DOHH2 (cell line): ENCODE measurements around the gene SV2A.
A peak's percentile ranks its signal among the peaks of the same experiment; 100 is the strongest.

Experiments used
- H3F3A ChIP-seq: fragments of 200-600 bp; sonication (generic), shearing (Covaris generic); 2 replicates; pipeline ENCODE4 v1.6.0; 2016; ENCODE audit warnings: antibody characterized with exemption, mild to moderate bottlenecking; ENCODE audit not compliant: control insufficient read depth, insufficient read depth
- H3K27ac ChIP-seq: fragments of 200-600 bp; sonication (generic); 2 replicates; pipeline ENCODE4 v1.5.1; 2014; ENCODE audit warnings: low read depth, mild to moderate bottlenecking, low read length, moderate library complexity
- H3K27me3 ChIP-seq: fragments of 200-600 bp; sonication (generic); 2 replicates; pipeline ENCODE4 v1.6.1; 2014; ENCODE audit warnings: mild to moderate bottlenecking, low read length, mixed read lengths; ENCODE audit not compliant: control insufficient read depth
- H3K36me3 ChIP-seq: fragments of 200-600 bp; sonication (generic); 2 replicates; pipeline ENCODE4 v1.6.1; 2014; ENCODE audit warnings: mild to moderate bottlenecking, low read length, moderate library complexity, mixed read lengths; ENCODE audit not compliant: control insufficient read depth
- H3K4me1 ChIP-seq: fragments of 200-600 bp; sonication (generic); 2 replicates; pipeline ENCODE4 v1.6.1; 2014; ENCODE audit warnings: mild to moderate bottlenecking, low read length, mixed read lengths; ENCODE audit not compliant: control insufficient read depth
- H3K4me2 ChIP-seq: fragments of 200-600 bp; sonication (generic); 2 replicates; pipeline ENCODE4 v1.6.0; 2014; ENCODE audit warnings: mild to moderate bottlenecking, low read length, moderate library complexity
- H3K4me3 ChIP-seq: fragments of 200-600 bp; sonication (generic); 2 replicates; pipeline ENCODE4 v1.5.1; 2014; ENCODE audit warnings: mild to moderate bottlenecking, low read length, mixed read lengths
- H3K79me2 ChIP-seq: fragments of 200-600 bp; sonication (generic); 2 replicates; pipeline ENCODE4 v1.6.1; 2014; ENCODE audit warnings: mild to moderate bottlenecking, low read length, mixed read lengths; ENCODE audit not compliant: control insufficient read depth
- H3K9me2 ChIP-seq: fragments of 200-600 bp; sonication (generic); replicated peaks from 2 replicates; pipeline ENCODE4 v1.6.1; 2014; ENCODE audit warnings: mild to moderate bottlenecking, low read length, mixed read lengths; ENCODE audit not compliant: control insufficient read depth
- H3K9me3 ChIP-seq: fragments of 200-600 bp; sonication (generic); 2 replicates; pipeline ENCODE4 v1.6.1; 2014; ENCODE audit warnings: antibody characterized with exemption, low read length, mixed read lengths; ENCODE audit not compliant: control insufficient read depth, insufficient read depth
- H4K20me1 ChIP-seq: fragments of 200-600 bp; sonication (generic); 2 replicates; pipeline ENCODE4 v1.6.0; 2014; ENCODE audit warnings: low read depth, mild to moderate bottlenecking, antibody characterized with exemption, low read length, moderate library complexity; ENCODE audit not compliant: control insufficient read depth, insufficient read depth
- CTCF ChIP-seq: fragments of 200-600 bp; sonication (generic); IDR thresholded peaks from one replicate; pipeline ENCODE4 v1.5.1; 2014; ENCODE audit warnings: antibody characterized with exemption, mild to moderate bottlenecking, low read depth, low read length; ENCODE audit not compliant: poor library complexity, severe bottlenecking
- EZH2phosphoT487 ChIP-seq: fragments of 200-600 bp; sonication (generic); IDR thresholded peaks from 2 replicates; pipeline ENCODE4 v1.6.1; 2017; ENCODE audit warnings: borderline replicate concordance, mild to moderate bottlenecking, antibody characterized with exemption, low read length, moderate library complexity, mixed read lengths

Gene SV2A

GRCh38 chr1:149917571-149918144 lies at the start of gene SV2A:
Gene SV2A, minus strand, starts transcription at chr1:149917844. Its CDS starts 4,004 bp downstream, at chr1:149913840.
- TF ChIP-seq CTCF (no peak), EZH2phosphoT487 (no peak)
- Histone ChIP-seq H3K27me3 (peaks cover 23% of the 10 kb centered on the region), H3K36me3 (peaks cover 9% of the 10 kb centered on the region), H3K9me3 (no peaks in the 10 kb centered on the region), H3K4me1 (peaks cover 21% of the 10 kb centered on the region), H4K20me1 (no peaks in the 10 kb centered on the region), H3K79me2 (no peaks in the 10 kb centered on the region), H3F3A (peaks cover 13% of the 10 kb centered on the region), H3K4me3 (peak within 1 kb of the TSS; percentile 57), H3K9me2 (no peaks in the 10 kb centered on the region), H3K4me2 (peak within 1 kb of the TSS; percentile 54), H3K27ac (no peak within 1 kb of the TSS)

- no peak overlapping the region for H3K27ac ChIP-seq
- no peaks in the 10 kb centered on the region for H3K27me3 ChIP-seq
- no peaks in the 10 kb centered on the region for H3K79me2 ChIP-seq
- H3K4me1 ChIP-seq = peaks cover 3% of the 10 kb centered on the region
- TF ChIP-seq EZH2phosphoT487 = no peak
- TF ChIP-seq CTCF = no peak
- H3F3A ChIP-seq = no peaks in the 10 kb centered on the region
- no peaks in the 10 kb centered on the region for H4K20me1 ChIP-seq
- no peaks in the 10 kb centered on the region for H3K9me2 ChIP-seq
- no peaks in the 10 kb centered on the region for H3K9me3 ChIP-seq
- H3K4me2 ChIP-seq = no peak overlapping the region
- H3K36me3 ChIP-seq = no peaks in the 10 kb centered on the region
- H3K4me3 ChIP-seq = no peak overlapping the region
These were observed 49.4 kb upstream of the SV2A start for GRCh38 chr1:149967041-149967440.

GRCh38 chr1:149966405-149966804 lies 48.8 kb upstream of the SV2A start:
- Histone ChIP-seq H3K36me3 (no peaks in the 10 kb centered on the region), H3K4me1 (peaks cover 3% of the 10 kb centered on the region), H3K27ac (no peak overlapping the region), H3K9me3 (no peaks in the 10 kb centered on the region), H3F3A (no peaks in the 10 kb centered on the region), H3K27me3 (no peaks in the 10 kb centered on the region), H3K9me2 (no peaks in the 10 kb centered on the region), H3K4me3 (no peak overlapping the region), H3K79me2 (no peaks in the 10 kb centered on the region), H4K20me1 (no peaks in the 10 kb centered on the region), H3K4me2 (no peak overlapping the region)
- no peak for TF ChIP-seq EZH2phosphoT487
- no peak for TF ChIP-seq CTCF
